ENCODE measurements around the gene SNX33. TPM values are rescaled to one million over a fixed set of nuclear protein-coding genes. Genes with fewer than 3 reads are reported as not detected.

Gene SNX33
- total and polyA plus RNA-seq, 2 of the 13 experiments (the other 11 are each of a cell fraction or from before 2014, with no cell fraction given) = 11.0 to 11.6 TPM

GRCh38 chr15:75649045-75649761, 1.5 kb downstream of the SNX33 start (continued):
- TF ChIP-seq PAWR (CRISPR knock-in tag; IDR thresholded peaks at IDR 0.05; ENCODE audit: borderline replicate concordance) = no peak
- 0 out of 2 replicates have a peak, but pooled peaks have one; percentile 13 for TF ChIP-seq ARID4A (CRISPR knock-in tag; IDR thresholded peaks at IDR 0.05; ENCODE audit: borderline replicate concordance)
- TF ChIP-seq ETV5 (CRISPR knock-in tag; IDR thresholded peaks at IDR 0.05; ENCODE audit: borderline replicate concordance) = no peak
- no peak for TF ChIP-seq ZNF124 (CRISPR knock-in tag; IDR thresholded peaks at IDR 0.05)
- TF ChIP-seq ZNF263 (CRISPR knock-in tag; IDR thresholded peaks at IDR 0.05) = peak; percentile 52; the same call in 1 of the 2 replicates
- no peak for TF ChIP-seq ZNF432 (CRISPR knock-in tag; IDR thresholded peaks at IDR 0.05; ENCODE audit: borderline replicate concordance)
- 0 out of 2 replicates have a peak, but pooled peaks have one; percentile 46 for TF ChIP-seq NRL (CRISPR knock-in tag; IDR thresholded peaks at IDR 0.05; ENCODE audit: borderline replicate concordance)
- no peak for TF ChIP-seq ZNF75D (CRISPR knock-in tag; IDR thresholded peaks at IDR 0.05; ENCODE audit: borderline replicate concordance)
- TF ChIP-seq SRSF9 (IDR thresholded peaks at IDR 0.05; ENCODE audit: borderline replicate concordance, insufficient read depth, low read depth, low read length, poor library complexity, severe bottlenecking) = no peak
- no peak for TF ChIP-seq ZNF572 (CRISPR knock-in tag; IDR thresholded peaks at IDR 0.05)
- TF ChIP-seq GZF1 (CRISPR knock-in tag; IDR thresholded peaks at IDR 0.05) = no peak
- TF ChIP-seq KMT2A (CRISPR knock-in tag; IDR thresholded peaks at IDR 0.05) = no peak
- no peak for TF ChIP-seq ZNF292 (CRISPR knock-in tag; IDR thresholded peaks at IDR 0.05; ENCODE audit: borderline replicate concordance, low read depth)
- no peak for TF ChIP-seq ZNF614 (CRISPR knock-in tag; IDR thresholded peaks at IDR 0.05; ENCODE audit: borderline replicate concordance)
- 0 out of 2 replicates have a peak, but pooled peaks have one; percentile 5 for TF ChIP-seq ZNF607 (CRISPR knock-in tag; IDR thresholded peaks at IDR 0.05; ENCODE audit: borderline replicate concordance)
- TF ChIP-seq SETDB1 (CRISPR knock-in tag; IDR thresholded peaks at IDR 0.05; ENCODE audit: borderline replicate concordance) = no peak
- 0 out of 2 replicates have a peak, but pooled peaks have one; percentile 22 for TF ChIP-seq HNRNPL (IDR thresholded peaks at IDR 0.05; ENCODE audit: low read depth, low read length)
- TF ChIP-seq REPIN1 (CRISPR knock-in tag; IDR thresholded peaks at IDR 0.05; ENCODE audit: borderline replicate concordance, low read depth) = no peak
- no peak for TF ChIP-seq SCMH1 (CRISPR knock-in tag; IDR thresholded peaks at IDR 0.05; ENCODE audit: borderline replicate concordance)
- TF ChIP-seq HDAC6 (IDR thresholded peaks at IDR 0.05; ENCODE audit: low read depth, low read length) = no peak
- no peak for TF ChIP-seq ZBTB43 (CRISPR knock-in tag; conservative IDR thresholded peaks at IDR 0.05)
- 0 out of 2 replicates have a peak, but pooled peaks have one; percentile 49 for TF ChIP-seq ZNF839 (CRISPR knock-in tag; IDR thresholded peaks at IDR 0.05; ENCODE audit: borderline replicate concordance)
- 0 out of 2 replicates have a peak, but pooled peaks have one; percentile 16 for TF ChIP-seq SALL1 (CRISPR knock-in tag; IDR thresholded peaks at IDR 0.05)
- no peak for TF ChIP-seq ZNF577 (CRISPR knock-in tag; IDR thresholded peaks at IDR 0.05; ENCODE audit: borderline replicate concordance, low read depth)
- no peak for TF ChIP-seq RELA (CRISPR knock-in tag; IDR thresholded peaks at IDR 0.05)
